ENCODE data around the gene MYBBP1A.

The MYBBP1A gene

GRCh38 chr17:4503283-4504025, 51.7 kb downstream of the MYBBP1A start:
- DNase-seq (ENCODE audit: low read depth in 2 of 2): no peak

DNA sequence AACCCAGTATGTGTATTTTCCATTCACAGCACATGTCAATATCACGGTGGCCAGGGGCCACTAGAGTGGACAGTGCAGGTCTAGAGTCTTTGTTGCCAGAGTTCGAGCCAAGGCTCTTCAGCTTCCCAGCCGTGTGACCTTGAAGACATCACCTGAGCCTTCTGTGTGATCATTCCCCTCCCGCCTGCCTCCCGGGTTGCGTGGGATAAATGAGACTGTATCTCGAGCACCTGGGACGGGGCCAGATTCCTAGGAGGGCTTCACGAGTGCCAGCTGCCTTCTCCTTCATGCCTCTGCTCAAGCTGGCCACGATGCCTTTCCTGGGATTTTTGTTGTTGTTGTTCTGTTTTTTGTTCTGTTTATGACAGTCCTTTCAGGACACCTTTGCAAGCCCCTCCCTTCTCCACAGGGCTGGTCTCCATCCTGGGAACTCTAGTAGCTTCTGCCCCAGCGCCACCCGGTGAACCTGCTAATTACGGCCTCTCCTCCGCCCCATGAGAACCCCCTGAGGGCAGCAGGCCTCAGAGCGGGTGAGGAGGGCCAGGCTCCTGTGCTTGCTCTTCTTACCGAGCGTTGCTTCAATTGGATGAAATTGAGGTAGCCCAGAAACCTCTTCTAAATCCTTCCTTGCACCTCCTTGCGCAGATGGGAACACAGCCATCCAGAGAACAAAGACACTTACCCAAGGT, 52.6 kb downstream of the MYBBP1A start:
- DNase-seq (ENCODE audit: low read depth in 2 of 2): no peak

- DNase-seq (ENCODE audit: low read depth in 2 of 2): no peak
Observed at GRCh38 chr17:4501295-4501949, 53.8 kb downstream of the MYBBP1A start.

GRCh38 chr17:4500191-4500571, 55.0 kb downstream of the MYBBP1A start:
- DNase-seq (ENCODE audit: low read depth in 2 of 2): no peak

- DNase-seq (ENCODE audit: low read depth in 2 of 2): no peak
Observed at GRCh38 chr17:4499431-4500190, 55.6 kb downstream of the MYBBP1A start.

DNA sequence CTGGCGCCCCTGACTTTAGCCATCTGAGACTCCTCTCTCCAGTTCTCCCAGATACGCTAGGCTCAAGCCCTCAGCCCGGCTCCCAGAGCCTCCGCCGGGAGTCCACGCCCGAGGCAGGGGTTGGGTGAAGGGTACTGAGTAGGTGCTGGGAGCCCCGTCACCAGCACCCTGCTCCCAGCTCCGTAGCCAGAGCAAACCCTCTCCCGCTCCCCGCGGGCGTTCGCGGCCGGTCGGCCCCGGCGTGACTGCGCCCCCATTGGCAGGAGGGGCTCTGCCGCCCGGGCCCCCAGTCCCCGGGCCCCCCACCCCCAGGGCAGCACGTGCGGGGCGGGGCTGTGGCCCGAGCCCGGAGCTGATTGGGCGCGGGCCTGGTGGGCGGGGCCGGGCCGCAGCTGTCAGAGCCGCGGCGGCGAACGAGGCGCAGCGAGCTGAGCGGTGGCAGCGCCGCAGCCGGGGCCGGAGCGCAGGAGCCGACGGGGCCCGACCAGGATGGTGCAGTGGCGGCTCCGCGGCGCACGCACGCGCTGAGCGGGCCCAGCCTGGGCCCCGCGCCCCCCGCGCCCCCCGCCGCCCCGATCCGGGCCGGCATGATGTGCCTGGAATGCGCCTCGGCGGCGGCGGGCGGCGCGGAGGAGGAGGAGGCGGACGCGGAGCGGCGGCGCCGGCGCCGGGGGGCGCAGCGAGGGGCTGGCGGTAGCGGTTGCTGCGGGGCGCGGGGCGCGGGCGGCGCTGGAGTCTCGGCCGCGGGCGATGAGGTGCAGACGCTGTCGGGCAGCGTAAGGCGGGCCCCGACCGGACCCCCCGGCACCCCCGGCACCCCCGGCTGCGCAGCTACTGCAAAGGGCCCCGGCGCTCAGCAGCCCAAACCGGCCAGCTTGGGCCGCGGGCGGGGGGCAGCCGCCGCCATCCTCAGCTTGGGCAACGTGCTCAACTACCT, 56.5 kb downstream of the MYBBP1A start, which contains the start of gene SPNS2:
TSS of gene SPNS2 (plus strand) at position 421 of the 937 bp plus-strand sequence. CDS start at position 588, 167 bp downstream.
- DNase-seq (ENCODE audit: low read depth in 2 of 2): peak; percentile 43 to 47

GRCh38 chr17:4497101-4497824, 57.9 kb downstream of the MYBBP1A start:
- no peak for DNase-seq (ENCODE audit: low read depth in 2 of 2)

GRCh38 chr17:4492721-4493561, 62.2 kb downstream of the MYBBP1A start:
- DNase-seq (ENCODE audit: low read depth in 2 of 2): no peak

- no peak for DNase-seq (ENCODE audit: low read depth in 2 of 2)
Observed at GRCh38 chr17:4490637-4491061, 64.5 kb downstream of the MYBBP1A start.

DNA sequence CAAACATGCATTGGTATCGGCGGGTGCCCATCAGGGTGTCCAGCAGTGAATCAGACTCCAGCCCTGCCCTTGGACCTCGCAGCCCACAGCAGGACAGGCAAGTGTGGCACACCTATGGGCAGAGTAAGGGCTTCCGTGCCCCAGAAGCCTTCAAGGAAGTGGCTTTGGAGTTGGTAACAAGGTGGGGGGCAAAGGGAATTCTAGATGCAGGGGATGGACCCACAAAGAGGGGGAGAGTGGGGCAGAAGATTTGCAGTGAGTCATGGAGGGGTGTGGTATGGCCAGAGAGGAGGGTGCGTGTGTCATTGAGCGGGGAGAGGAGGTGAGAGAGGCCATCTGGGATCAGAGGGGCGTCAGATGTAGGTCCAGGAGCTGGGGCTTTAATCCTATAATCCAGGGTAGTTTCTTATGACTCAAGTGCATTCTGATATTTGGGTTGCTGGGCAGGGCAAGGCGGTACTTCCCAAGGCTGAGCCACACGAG, 65.0 kb downstream of the MYBBP1A start:
- DNase-seq (ENCODE audit: low read depth in 2 of 2): no peak

- no peak for DNase-seq (ENCODE audit: low read depth in 2 of 2)
Observed at GRCh38 chr17:4488989-4489595, 66.1 kb downstream of the MYBBP1A start.
